ENCODE data around the gene SETD5. TPM values are rescaled to one million over a fixed set of nuclear protein-coding genes. Genes with fewer than 3 reads are reported as not detected.

The SETD5 gene
- total and polyA plus RNA-seq, 2 experiments from 2014 or later, result 143 to 172 TPM

- peak; percentile 95 for ATAC-seq
- Histone ChIP-seq H3K36me3 (ENCODE audit: insufficient read depth) (no peaks in the 10 kb centered on the region), H3F3A (replicated peaks; ENCODE audit: low read depth) (no peaks in the 10 kb centered on the region; the same call in 1 of the 2 replicates), H4K20me1 (replicated peaks; ENCODE audit: insufficient read depth) (peaks cover 7% of the 10 kb centered on the region), H3K4me3 (peak overlapping the region; percentile 37; the same call in 1 of the 2 replicates), H3K4me1 (ENCODE audit: insufficient read depth) (peaks cover 4% of the 10 kb centered on the region; the same call in 1 of the 2 replicates), H3K27me3 (ENCODE audit: insufficient read depth) (peaks cover 22% of the 10 kb centered on the region), H3K9me2 (ENCODE audit: insufficient read depth) (no peaks in the 10 kb centered on the region), H2AFZ (0 out of 2 replicates have a peak overlapping the region, but pooled peaks have one; percentile 14), H3K27ac (ENCODE audit: low read depth) (no peak overlapping the region), H3K79me2 (replicated peaks; ENCODE audit: insufficient read depth) (no peaks in the 10 kb centered on the region), H3K4me2 (peak overlapping the region; percentile 67; the same call in 1 of the 2 replicates)
- no peak overlapping the region; the same call in 2 of the 3 replicates for H3K4me3 Mint-ChIP-seq
- peak; percentile 83 for DNase-seq (ENCODE audit: low spot score)
- H3K27me3 Mint-ChIP-seq (ENCODE audit: insufficient read depth, low read depth, poor library complexity), result peaks cover 24% of the 10 kb centered on the region
- peaks cover 7% of the 10 kb centered on the region; the same call in 2 of the 3 replicates for H3K4me1 Mint-ChIP-seq
- no peaks in the 10 kb centered on the region for H3K36me3 Mint-ChIP-seq (ENCODE audit: low read depth)
- TF ChIP-seq STAT1 (IDR thresholded peaks at IDR 0.05; ENCODE audit: unreplicated experiment) (no peak), ETS1 (IDR thresholded peaks at IDR 0.05) (no peak), JUNB (IDR thresholded peaks at IDR 0.05; ENCODE audit: unreplicated experiment) (no peak), POLR2AphosphoS5 (IDR thresholded peaks at IDR 0.05; ENCODE audit: low read depth) (no peak), ZNF331 (CRISPR knock-in tag; IDR thresholded peaks at IDR 0.05; ENCODE audit: low read depth) (no peak), CTCF (conservative IDR thresholded peaks at IDR 0.05; ENCODE audit: low read depth in 2 of 2) (no peak), EZH2 (IDR thresholded peaks at IDR 0.05; ENCODE audit: low read depth, unreplicated experiment) (no peak), CREB1 (CRISPR knock-in tag; IDR thresholded peaks at IDR 0.05; ENCODE audit: low read depth) (no peak), ZNF114 (CRISPR knock-in tag; IDR thresholded peaks at IDR 0.05) (no peak), ZNF462 (CRISPR knock-in tag; IDR thresholded peaks at IDR 0.05) (no peak), EZH2phosphoT487 (IDR thresholded peaks at IDR 0.05; ENCODE audit: unreplicated experiment) (no peak), NANOG (IDR thresholded peaks at IDR 0.05; ENCODE audit: borderline replicate concordance) (no peak), REST (IDR thresholded peaks at IDR 0.05; ENCODE audit: unreplicated experiment) (no peak)
- no peaks in the 10 kb centered on the region for H3K9me3 Mint-ChIP-seq
- no peak overlapping the region for H3K27ac Mint-ChIP-seq
These were observed 111.4 kb downstream of the SETD5 start for GRCh38 chr3:9508781-9509180.

All from GM23338 (cell line).